ENCODE measurements around the gene CPNE2.

GRCh38 chr16:57190136-57190535, 97.8 kb downstream of the CPNE2 start:
- TF ChIP-seq POLR2AphosphoS5 (IDR thresholded peaks at IDR 0.05) (no peak), POLR2A (IDR thresholded peaks at IDR 0.05) (no peak), CTCF (IDR thresholded peaks at IDR 0.05) (no peak), EP300 (IDR thresholded peaks at IDR 0.05) (no peak)
